HCT116 (cell line): ENCODE measurements around the gene ELAVL1. TPM values are rescaled to one million over a fixed set of nuclear protein-coding genes. Genes with fewer than 3 reads are reported as not detected.
A peak's percentile ranks its signal among the peaks of the same experiment; 100 is the strongest.

ENCODE experiments used
- ATAC-seq: fragments of 200-7000 bp; cut with Tn5 transposase; 2 replicates; pipeline ENCODE4 v1.9.1; 2020; ENCODE audit warnings: mild to moderate bottlenecking, moderate library complexity
- BruUV-seq: library from RNA; stranded (reverse); fragments of 400-500 nt; replicated peaks from 2 replicates; lab custom pipeline; 2021; lab: Mats Ljungman, UMichigan
- CTCF ChIA-PET: fragments of 300-600 bp; sonication (Branson Sonifier 250); formaldehyde crosslinking; loops from one replicate; lab custom pipeline; 2021; ENCODE audit warnings: antibody characterized with exemption; lab: Charles Lee
- POLR2A ChIA-PET: fragments of 300-600, 350-600 bp; sonication (Branson Sonifier 250); formaldehyde crosslinking; loops from one replicate; lab custom pipeline; 2021; ENCODE audit warnings: antibody characterized with exemption; lab: Charles Lee
- RAD21 ChIA-PET, 2 experiments: fragments of 300-600 bp; sonication (Branson Sonifier 250); formaldehyde crosslinking; loops; one replicate each; lab custom pipeline; 2023; ENCODE audit warnings: low total read pairs in 2 of 2; ENCODE audit not compliant: uncharacterized antibody in 2 of 2, unreplicated experiment in 2 of 2, low non-redundant PET in 1 of 2; lab: Charles Lee
- DNase-seq: peaks from one replicate; pipeline ENCODE4 v3.0.0-alpha.2; 2010; ENCODE audit warnings: low read depth, low spot score
- H2AFZ ChIP-seq: fragments of 200-600 bp; shearing (Covaris generic), sonication (generic); 2 replicates; pipeline ENCODE4 v1.6.1; 2017; ENCODE audit warnings: low read depth, mixed run types, mixed read lengths, antibody characterized with exemption, low read length; ENCODE audit not compliant: poor library complexity, severe bottlenecking
- H3K27ac ChIP-seq: 2 replicates; pipeline ENCODE4 v1.5.1; 2012; ENCODE audit warnings: low read depth, low read length
- H3K27me3 ChIP-seq: fragments of 200-600 bp; sonication (generic); 2 replicates; pipeline ENCODE4 v1.6.1; 2016; ENCODE audit warnings: mixed run types, low read length, mixed read lengths; ENCODE audit not compliant: insufficient read depth
- H3K36me3 ChIP-seq, 2 experiments: fragments of 200-500 bp in 1 of 2; fragments of 200-600 bp in 1 of 2; sonication (Bioruptor generic) in 1 of 2; sonication (generic) in 1 of 2; 2 replicates each; pipeline versions ENCODE4 v1.5.1 to v1.6.1; 2014 to 2016; ENCODE audit warnings: low read length in 2 of 2, inconsistent platforms in 1 of 2, mixed read lengths in 1 of 2, mixed run types in 1 of 2; ENCODE audit not compliant: insufficient read depth in 2 of 2, control insufficient read depth in 1 of 2
- H3K4me1 ChIP-seq, 2 experiments: fragments of 200-600 bp in 1 of 2; sonication (generic) in 1 of 2; 2 replicates each; pipeline versions ENCODE4 v1.5.1 to v1.6.1; 2012 to 2017; ENCODE audit warnings: low read length in 2 of 2, inconsistent platforms in 1 of 2, mild to moderate bottlenecking in 1 of 2, mixed read lengths in 1 of 2, mixed run types in 1 of 2, moderate library complexity in 1 of 2; ENCODE audit not compliant: insufficient read depth in 2 of 2, control insufficient read depth in 1 of 2
- H3K4me2 ChIP-seq: fragments of 200-600 bp; sonication (generic); 2 replicates; pipeline ENCODE4 v1.6.1; 2017; ENCODE audit warnings: mixed run types, low read length, mixed read lengths
- H3K4me3 ChIP-seq, 2 experiments: fragments of 200-600 bp in 1 of 2; sonication (generic) in 1 of 2; replicated peaks in 1 of 2; 2 replicates each; pipeline ENCODE4 v1.5.1; 2011 to 2016; ENCODE audit warnings: low read length in 2 of 2, control low read depth in 1 of 2, low read depth in 1 of 2, mild to moderate bottlenecking in 1 of 2, mixed read lengths in 1 of 2, mixed run types in 1 of 2
- H3K79me2 ChIP-seq: fragments of 200-600 bp; sonication (generic); 2 replicates; pipeline ENCODE4 v1.6.1; 2017; ENCODE audit warnings: mild to moderate bottlenecking, mixed run types, low read length, moderate library complexity, mixed read lengths; ENCODE audit not compliant: insufficient read depth
- H3K9ac ChIP-seq: fragments of 200-600 bp; sonication (generic); 2 replicates; pipeline ENCODE4 v1.6.1; 2016; ENCODE audit warnings: low read length, mixed read lengths
- H3K9me2 ChIP-seq: fragments of 200-600 bp; sonication (generic), shearing (Covaris generic); 2 replicates; pipeline ENCODE4 v1.6.1; 2017; ENCODE audit warnings: mixed run types, mild to moderate bottlenecking, moderate library complexity; ENCODE audit not compliant: insufficient read depth
- H3K9me3 ChIP-seq, 2 experiments: fragments of 200-500 bp in 1 of 2; fragments of 200-600 bp in 1 of 2; sonication (Bioruptor generic) in 1 of 2; sonication (generic) in 1 of 2; 2 replicates each; pipeline ENCODE4 v1.6.1; 2014 to 2017; ENCODE audit warnings: low read length in 2 of 2, mixed read lengths in 2 of 2, inconsistent platforms in 1 of 2, low read depth in 1 of 2, mild to moderate bottlenecking in 1 of 2, mixed run types in 1 of 2, moderate library complexity in 1 of 2; ENCODE audit not compliant: control insufficient read depth in 1 of 2, insufficient read depth in 1 of 2
- H4K20me1 ChIP-seq: fragments of 200-600 bp; sonication (generic), shearing (Covaris generic); 2 replicates; pipeline ENCODE4 v1.6.1; 2017; ENCODE audit warnings: mixed run types, mild to moderate bottlenecking, moderate library complexity; ENCODE audit not compliant: insufficient read depth
- ELF1 ChIP-seq: IDR thresholded peaks from 2 replicates; pipeline ENCODE4 v1.6.1; 2012; ENCODE audit warnings: low read depth, borderline replicate concordance
- JUND ChIP-seq: IDR thresholded peaks from 2 replicates; pipeline ENCODE4 v1.6.1; 2012
- POLR2AphosphoS5 ChIP-seq: IDR thresholded peaks from 2 replicates; pipeline ENCODE4 v1.6.1; 2011; ENCODE audit warnings: mild to moderate bottlenecking, low read depth, low read length, moderate library complexity
- SP1 ChIP-seq: IDR thresholded peaks from 2 replicates; pipeline ENCODE4 v1.6.1; 2012; ENCODE audit warnings: low read depth
- YY1 ChIP-seq: IDR thresholded peaks from 2 replicates; pipeline ENCODE4 v1.6.1; 2011; ENCODE audit warnings: low read length, low read depth, moderate library complexity, mild to moderate bottlenecking; ENCODE audit not compliant: insufficient replicate concordance; ENCODE audit errors: extremely low read depth
- ZFX ChIP-seq: fragments of 450-650 bp; IDR thresholded peaks from 2 replicates; pipeline ENCODE4 v1.6.1; 2017
- intact Hi-C: fragments of 100-400 bp; cut with micrococcal nuclease; formaldehyde crosslinking; loops from 2 replicates; pipeline ENCODE4 v1.10.0; 2022
- total RNA-seq: library from RNA; stranded (reverse); gene quantifications from one replicate; pipeline ENCODE4 v1.2.1, GENCODE V29; 2021; ENCODE audit not compliant: unreplicated experiment
- TF ChIP-seq, protein P1 (sequence below): IDR thresholded peaks from 2 replicates; pipeline ENCODE4 v1.6.1; 2012; ENCODE audit warnings: low read depth
- TF ChIP-seq, protein P2 (sequence below): IDR thresholded peaks from 2 replicates; pipeline ENCODE4 v1.6.1; 2012
- TF ChIP-seq, protein P3 (sequence below): IDR thresholded peaks from 2 replicates; pipeline ENCODE4 v1.6.1; 2012
- TF ChIP-seq, protein P4 (sequence below), 3 experiments: fragments of 200-600 bp in 1 of 3; sonication (generic) in 1 of 3; IDR thresholded peaks in 2 of 3; conservative IDR thresholded peaks in 1 of 3; 2 replicates each; pipeline ENCODE4 v1.5.1; 2012 to 2017; ENCODE audit warnings: low read depth in 2 of 3, low read length in 2 of 3, antibody characterized with exemption in 1 of 3, borderline replicate concordance in 1 of 3, control low read depth in 1 of 3, mild to moderate bottlenecking in 1 of 3, mixed read lengths in 1 of 3, mixed run types in 1 of 3, moderate library complexity in 1 of 3; ENCODE audit not compliant: insufficient read depth in 1 of 3

The ELAVL1 gene
- total RNA-seq, 1 experiment from 2014 or later, result 134 TPM

DNA sequence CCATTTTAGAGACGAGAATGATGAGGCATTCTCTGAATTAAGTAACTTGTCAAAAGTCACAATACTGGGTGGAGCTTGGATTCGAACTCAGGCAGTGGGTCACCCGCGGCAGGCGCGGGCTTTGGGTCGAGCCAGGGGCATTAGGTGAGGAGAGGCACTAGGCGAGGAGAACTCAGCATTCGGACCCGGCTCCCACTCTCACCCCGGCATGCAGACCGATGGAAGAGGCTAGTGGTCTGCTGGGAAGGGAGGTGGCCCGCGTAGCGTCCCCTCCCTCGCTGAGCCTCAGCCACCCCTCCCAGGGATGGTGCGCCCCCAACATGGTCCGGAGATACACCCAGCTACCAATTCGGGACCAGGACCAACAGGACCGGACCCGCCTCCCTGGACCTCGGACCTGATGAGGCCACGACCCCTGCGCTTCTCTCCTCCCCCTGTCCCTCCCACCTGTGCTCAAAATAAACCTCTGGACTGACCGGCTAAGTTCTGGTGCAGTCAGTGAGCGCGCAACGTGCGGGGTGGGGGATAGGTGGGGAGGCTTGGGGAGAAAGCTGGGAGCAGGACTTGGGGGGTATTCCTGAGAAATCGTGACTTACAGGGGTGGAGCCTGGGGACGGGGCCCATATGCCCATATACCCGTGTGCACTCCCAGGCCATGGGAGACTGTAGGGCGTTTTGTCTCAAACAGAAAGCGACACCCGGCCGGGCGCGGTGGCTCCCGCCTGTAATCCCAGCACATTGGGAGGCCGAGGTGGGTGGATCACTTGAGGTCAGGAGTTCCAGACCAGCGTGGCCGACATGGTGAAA, 86.6 kb downstream of the ELAVL1 start:
- peak overlapping the region; percentile 89 for H3K9ac ChIP-seq
- CTCF ChIA-PET, result interaction anchor here (0.6 to 5.2 kb wide), 8 partner anchors 15 to 84 kb away, joined by 3 to 41 read pairs (median 11); partner anchors contain the start of genes MAP2K7 and TIMM44
- no TSS peak for BruUV-seq

More for the DNA sequence above, 86.6 kb downstream of the ELAVL1 start:
- H3K27ac ChIP-seq, result peak overlapping the region; percentile 89
- peaks cover 10% of the 10 kb centered on the region; the same call in 1 of the 2 replicates for H3K79me2 ChIP-seq
- intact Hi-C loops, result no loop called here
- H3K4me1 ChIP-seq, result peaks cover 21 to 57% of the 10 kb centered on the region in 2 experiments; a peak in 3 of 4 replicates
- DNase-seq (no peak), ATAC-seq (no peak)
- TF ChIP-seq POLR2AphosphoS5, result no peak
- TF ChIP-seq, protein P1, sequence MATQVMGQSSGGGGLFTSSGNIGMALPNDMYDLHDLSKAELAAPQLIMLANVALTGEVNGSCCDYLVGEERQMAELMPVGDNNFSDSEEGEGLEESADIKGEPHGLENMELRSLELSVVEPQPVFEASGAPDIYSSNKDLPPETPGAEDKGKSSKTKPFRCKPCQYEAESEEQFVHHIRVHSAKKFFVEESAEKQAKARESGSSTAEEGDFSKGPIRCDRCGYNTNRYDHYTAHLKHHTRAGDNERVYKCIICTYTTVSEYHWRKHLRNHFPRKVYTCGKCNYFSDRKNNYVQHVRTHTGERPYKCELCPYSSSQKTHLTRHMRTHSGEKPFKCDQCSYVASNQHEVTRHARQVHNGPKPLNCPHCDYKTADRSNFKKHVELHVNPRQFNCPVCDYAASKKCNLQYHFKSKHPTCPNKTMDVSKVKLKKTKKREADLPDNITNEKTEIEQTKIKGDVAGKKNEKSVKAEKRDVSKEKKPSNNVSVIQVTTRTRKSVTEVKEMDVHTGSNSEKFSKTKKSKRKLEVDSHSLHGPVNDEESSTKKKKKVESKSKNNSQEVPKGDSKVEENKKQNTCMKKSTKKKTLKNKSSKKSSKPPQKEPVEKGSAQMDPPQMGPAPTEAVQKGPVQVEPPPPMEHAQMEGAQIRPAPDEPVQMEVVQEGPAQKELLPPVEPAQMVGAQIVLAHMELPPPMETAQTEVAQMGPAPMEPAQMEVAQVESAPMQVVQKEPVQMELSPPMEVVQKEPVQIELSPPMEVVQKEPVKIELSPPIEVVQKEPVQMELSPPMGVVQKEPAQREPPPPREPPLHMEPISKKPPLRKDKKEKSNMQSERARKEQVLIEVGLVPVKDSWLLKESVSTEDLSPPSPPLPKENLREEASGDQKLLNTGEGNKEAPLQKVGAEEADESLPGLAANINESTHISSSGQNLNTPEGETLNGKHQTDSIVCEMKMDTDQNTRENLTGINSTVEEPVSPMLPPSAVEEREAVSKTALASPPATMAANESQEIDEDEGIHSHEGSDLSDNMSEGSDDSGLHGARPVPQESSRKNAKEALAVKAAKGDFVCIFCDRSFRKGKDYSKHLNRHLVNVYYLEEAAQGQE, result no peak
- no peak for TF ChIP-seq ZFX
- TF ChIP-seq, protein P2, sequence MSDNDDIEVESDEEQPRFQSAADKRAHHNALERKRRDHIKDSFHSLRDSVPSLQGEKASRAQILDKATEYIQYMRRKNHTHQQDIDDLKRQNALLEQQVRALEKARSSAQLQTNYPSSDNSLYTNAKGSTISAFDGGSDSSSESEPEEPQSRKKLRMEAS, result no peak
- no peak for TF ChIP-seq SP1
- TF ChIP-seq, protein P3, sequence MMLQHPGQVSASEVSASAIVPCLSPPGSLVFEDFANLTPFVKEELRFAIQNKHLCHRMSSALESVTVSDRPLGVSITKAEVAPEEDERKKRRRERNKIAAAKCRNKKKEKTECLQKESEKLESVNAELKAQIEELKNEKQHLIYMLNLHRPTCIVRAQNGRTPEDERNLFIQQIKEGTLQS, result no peak
- TF ChIP-seq ELF1, result no peak
- TF ChIP-seq YY1, result no peak
- TF ChIP-seq, protein P4, sequence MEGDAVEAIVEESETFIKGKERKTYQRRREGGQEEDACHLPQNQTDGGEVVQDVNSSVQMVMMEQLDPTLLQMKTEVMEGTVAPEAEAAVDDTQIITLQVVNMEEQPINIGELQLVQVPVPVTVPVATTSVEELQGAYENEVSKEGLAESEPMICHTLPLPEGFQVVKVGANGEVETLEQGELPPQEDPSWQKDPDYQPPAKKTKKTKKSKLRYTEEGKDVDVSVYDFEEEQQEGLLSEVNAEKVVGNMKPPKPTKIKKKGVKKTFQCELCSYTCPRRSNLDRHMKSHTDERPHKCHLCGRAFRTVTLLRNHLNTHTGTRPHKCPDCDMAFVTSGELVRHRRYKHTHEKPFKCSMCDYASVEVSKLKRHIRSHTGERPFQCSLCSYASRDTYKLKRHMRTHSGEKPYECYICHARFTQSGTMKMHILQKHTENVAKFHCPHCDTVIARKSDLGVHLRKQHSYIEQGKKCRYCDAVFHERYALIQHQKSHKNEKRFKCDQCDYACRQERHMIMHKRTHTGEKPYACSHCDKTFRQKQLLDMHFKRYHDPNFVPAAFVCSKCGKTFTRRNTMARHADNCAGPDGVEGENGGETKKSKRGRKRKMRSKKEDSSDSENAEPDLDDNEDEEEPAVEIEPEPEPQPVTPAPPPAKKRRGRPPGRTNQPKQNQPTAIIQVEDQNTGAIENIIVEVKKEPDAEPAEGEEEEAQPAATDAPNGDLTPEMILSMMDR (IDR thresholded peaks at IDR 0.05 in 2 of 3, conservative IDR thresholded peaks at IDR 0.05 in 1 of 3; ENCODE audit: borderline replicate concordance in 1 of 3, insufficient read depth in 1 of 3, low read depth in 2 of 3, low read length in 2 of 3), result no peak
- TF ChIP-seq JUND, result no peak
- H3K27me3 ChIP-seq, result no peaks in the 10 kb centered on the region
- H3K9me2 ChIP-seq, result no peaks in the 10 kb centered on the region
- H4K20me1 ChIP-seq, result no peaks in the 10 kb centered on the region
- POLR2A ChIA-PET, result interaction anchor here (2.0 to 2.7 kb wide), 4 partner anchors 15 to 50 kb away, joined by 10 to 33 read pairs (median 17); partner anchors contain the start of genes LRRC8E, MAP2K7 and TIMM44
- RAD21 ChIA-PET, result interaction anchor here in 1 of 2 experiments (2.0 kb wide), 1 partner anchor 50 kb away, joined by 7 read pairs; no protein-coding TSS in a partner anchor
- peak overlapping the region; percentile 66 to 74 for H3K4me3 ChIP-seq
- H3K4me2 ChIP-seq, result peak overlapping the region; percentile 91
- H2AFZ ChIP-seq, result no peak overlapping the region
- H3K9me3 ChIP-seq, result no peaks in the 10 kb centered on the region
- H3K36me3 ChIP-seq, result peaks cover 0 to 12% of the 10 kb centered on the region in 2 experiments; a peak in 3 of 4 replicates
